Inflammatory macrophage (primary cell): Measurements from ENCODE around the gene SYVN1.
"Not testable (repeated sequence)": the region's sequence is repeated elsewhere in the genome, so short reads cannot be mapped to it uniquely, and the experiment has no call there.

ENCODE experiments used
- DNase-seq, 2 donors: peaks; one replicate each; pipeline ENCODE4 v3.0.0-alpha.2; 2020 to 2022
- total RNA-seq, 18 experiments: gene quantifications; one replicate each; lab custom pipeline; 2026; ENCODE audit warnings: mixed read lengths in 6 of 18, inconsistent platforms in 2 of 18; lab: John Stamatoyannopoulos, UW

SYVN1 gene
- total RNA-seq, result 5.7 to 45.5 (median 21.6) reads per million in 18 experiments

- peak; percentile 89 to 95 for DNase-seq
These were observed at the start of gene SYVN1 for GRCh38 chr11:65134240-65134951. Gene SYVN1 (minus strand): TSS chr11:65134519. CDS start chr11:65133601, 918 bp downstream.

DNA sequence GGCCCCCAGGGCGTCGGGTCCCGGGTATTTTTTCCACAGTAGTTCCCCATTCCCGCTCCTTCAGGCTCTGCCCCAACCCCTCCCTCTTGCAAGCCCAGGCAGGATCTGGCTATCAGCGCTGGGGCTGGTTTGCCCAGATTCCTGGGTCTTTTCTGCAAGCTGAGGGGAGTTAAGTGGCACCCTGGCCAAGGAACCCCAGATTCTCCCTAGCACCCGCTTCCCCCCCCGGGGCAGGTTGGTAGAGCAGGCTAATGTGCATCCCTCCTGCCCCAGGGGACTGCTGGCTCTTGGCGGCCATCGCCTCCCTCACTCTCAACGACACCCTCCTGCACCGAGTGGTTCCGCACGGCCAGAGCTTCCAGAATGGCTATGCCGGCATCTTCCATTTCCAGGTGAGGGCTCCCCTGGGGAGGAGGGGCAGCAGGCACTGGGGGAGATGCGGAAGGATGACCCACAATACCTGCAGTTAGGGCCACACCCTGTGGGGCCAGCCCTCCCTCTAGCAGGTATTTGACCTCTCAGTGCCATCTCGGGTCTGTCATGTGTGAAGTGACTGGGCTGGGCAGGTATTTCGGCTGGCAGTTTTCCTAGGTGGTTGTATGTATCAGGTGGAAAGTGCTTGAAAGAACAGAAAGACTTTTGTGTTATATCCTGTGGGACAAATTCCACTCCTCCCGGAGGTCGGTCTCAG, 49.0 kb upstream of the SYVN1 start:
- DNase-seq, result no peak

DNA sequence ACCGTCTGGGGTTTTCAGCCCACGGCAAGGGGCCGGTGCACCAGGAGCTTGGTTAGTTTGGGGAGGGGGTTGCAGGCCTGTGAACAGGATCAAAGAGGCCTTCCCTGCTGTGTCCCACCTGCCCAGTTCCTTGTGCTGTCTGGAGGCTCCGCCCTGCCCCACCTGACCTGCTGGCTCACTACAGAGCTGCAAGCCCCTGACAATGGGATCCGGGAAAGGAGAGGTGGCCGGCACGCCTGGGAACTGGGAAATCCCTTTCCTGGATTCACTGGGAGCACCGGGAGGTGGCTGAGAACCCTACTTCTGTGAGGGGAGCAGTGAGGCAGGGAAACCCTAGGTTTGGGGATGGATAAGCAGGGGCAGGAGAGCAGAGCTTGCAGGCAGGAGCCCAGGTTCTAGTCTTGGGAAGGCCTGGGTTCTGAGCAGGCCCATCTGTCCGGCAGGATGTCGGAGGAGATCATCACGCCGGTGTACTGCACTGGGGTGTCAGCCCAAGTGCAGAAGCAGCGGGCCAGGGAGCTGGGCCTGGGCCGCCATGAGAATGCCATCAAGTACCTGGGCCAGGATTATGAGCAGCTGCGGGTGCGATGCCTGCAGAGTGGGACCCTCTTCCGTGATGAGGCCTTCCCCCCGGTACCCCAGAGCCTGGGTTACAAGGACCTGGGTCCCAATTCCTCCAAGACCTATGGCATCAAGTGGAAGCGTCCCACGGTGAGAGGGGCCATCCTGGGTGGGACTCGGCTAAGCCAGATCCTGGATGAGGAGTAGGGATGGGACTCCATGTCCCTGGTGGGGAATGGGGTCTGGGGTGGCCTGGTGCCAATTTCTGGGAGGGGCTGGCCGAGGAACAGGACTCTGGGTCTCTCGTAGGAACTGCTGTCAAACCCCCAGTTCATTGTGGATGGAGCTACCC, 48.2 kb upstream of the SYVN1 start:
- peak in 1 of 2 donors; percentile 7 for DNase-seq

DNA sequence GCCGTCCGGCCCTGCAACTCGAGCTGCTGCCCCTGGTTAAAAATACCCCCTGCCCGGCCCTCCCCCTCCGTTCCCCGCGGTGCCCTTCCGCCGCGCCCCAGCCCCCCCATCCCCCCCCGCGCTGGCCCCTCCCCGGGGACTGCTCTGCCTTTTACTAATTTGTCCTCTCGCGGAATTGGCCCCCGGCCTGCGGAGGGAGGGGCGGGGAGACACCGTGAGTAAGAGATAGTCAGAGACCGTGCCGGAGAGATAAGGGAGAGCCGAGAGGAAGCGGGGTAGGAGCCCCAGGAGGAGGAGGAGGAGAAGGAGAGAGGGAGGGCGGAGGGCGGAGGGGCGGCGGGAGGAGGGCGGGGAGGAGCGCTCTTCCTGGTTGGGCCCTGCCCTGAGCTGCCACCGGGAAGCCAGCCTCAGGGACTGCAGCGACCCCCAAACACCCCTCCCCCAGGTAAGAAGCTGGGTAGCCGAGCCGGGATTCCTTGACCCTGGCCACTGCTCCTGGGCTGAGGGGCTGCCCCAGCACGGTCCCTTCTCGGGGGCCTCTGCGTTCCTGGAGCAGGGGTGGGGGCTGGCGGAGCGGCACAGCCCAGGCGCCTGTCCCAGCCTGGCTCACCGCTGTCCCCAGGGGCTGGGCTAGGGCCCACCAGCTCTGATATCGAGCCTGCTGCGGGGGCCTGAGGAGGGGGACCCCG, 47.4 kb upstream of the SYVN1 start, which contains the start of gene CAPN1:
Gene CAPN1, plus strand, starts transcription at position 360 of the 689 bp plus-strand sequence. CDS start 774 bp downstream, outside the sequence.
- DNase-seq, result peak; percentile 40 to 54

- peak; percentile 51 to 52 for DNase-seq
These were observed 46.7 kb upstream of the SYVN1 start for GRCh38 chr11:65180877-65181568.

- DNase-seq, result not testable (repeated sequence)
These were observed 40.3 kb upstream of the SYVN1 start for GRCh38 chr11:65174571-65175010.

DNA sequence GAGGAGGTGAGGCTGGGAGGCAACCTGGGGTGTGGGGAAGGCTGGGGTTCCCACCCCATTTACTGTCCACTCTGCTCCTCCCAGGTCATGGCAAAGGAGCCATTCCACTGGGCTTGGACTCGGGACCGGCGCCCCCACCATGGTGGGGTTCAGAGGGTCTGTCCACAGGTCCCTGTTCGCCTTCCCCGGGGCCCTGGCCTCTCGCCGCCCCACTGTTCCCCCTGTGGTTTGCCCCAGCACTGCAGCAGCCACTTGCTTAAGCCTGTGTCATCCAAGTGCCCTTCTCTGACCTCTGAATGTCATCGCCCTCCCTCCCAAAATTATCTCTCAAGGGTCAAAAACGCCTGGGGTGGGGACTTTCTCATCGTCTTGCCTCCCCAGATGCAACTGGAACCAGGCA, 38.3 kb upstream of the SYVN1 start:
- DNase-seq, result no peak

GRCh38 chr11:65170058-65170534, 35.8 kb upstream of the SYVN1 start, which contains the start of gene SPDYC:
Gene SPDYC (plus strand): TSS chr11:65170233. CDS start chr11:65171358, 1,125 bp downstream.
- no peak for DNase-seq

DNA sequence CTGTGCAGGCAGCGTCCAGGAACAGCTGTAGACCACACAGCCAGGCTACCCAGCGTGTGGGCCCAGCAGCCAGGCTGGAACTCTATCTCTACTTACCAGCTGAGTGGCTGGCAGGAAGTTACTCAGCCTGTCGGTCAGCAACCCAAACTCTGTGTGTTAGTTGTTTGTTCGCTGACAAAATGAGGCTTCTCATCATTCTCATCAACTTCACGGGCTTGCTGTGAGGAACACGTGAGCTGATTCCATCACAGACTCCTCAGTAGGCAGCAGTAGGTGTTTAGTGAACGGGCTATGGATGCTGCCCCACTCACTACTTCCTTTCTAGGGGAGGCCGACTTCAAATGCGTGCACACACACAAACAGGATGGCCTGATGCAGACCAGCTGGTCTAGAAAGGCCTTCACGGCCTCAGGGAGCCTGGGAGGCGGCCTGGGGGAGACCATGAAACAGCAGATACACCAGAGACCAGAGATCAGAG, 34.9 kb upstream of the SYVN1 start:
- DNase-seq, result peak in 1 of 2 donors; percentile 15

GRCh38 chr11:65167656-65168055, 33.3 kb upstream of the SYVN1 start:
- DNase-seq, result no peak

DNA sequence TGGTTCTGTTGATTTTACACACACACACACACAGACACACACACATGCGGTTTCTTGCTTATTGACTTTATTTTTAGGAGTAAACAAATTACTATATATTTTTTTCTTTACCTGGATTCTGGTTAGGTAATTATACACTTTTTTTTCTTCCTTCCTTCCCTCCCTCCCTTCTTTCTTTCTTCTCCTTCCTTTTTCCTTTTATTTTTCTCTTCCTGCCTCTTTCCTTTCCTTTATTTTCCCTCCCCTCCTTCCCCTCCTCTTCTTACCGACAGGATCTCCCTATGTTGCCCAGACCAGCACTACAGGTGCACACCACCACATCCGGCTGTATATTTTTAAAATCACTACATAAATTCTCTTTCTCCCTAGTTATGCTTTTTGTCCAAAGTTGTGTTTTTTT, 32.6 kb upstream of the SYVN1 start:
- no peak for DNase-seq

GRCh38 chr11:65165410-65166317, 31.3 kb upstream of the SYVN1 start:
- no peak for DNase-seq

- no peak for DNase-seq
These were observed 29.4 kb upstream of the SYVN1 start for GRCh38 chr11:65163684-65164083.

DNA sequence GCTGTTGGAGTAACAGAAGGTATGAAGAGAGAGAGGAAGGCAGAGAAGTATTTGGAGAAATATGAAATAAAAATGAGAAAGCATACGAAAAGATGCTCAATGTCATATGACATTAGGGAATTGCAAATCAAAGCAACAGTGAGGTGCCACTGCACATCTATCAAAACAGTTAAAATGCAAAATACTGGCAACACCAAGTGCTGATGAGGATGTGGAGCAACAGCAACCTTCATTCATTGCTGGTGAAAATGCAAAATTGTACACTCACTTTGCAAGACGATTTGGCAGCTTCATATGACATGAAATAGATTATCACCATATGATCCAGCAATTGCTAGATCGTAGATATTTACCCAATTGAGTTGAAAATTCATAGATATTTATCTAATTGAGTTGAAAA, 26.3 kb upstream of the SYVN1 start:
- no peak for DNase-seq

- no peak for DNase-seq
These were observed 24.7 kb upstream of the SYVN1 start for GRCh38 chr11:65159012-65159411.

- DNase-seq, result peak; percentile 65 to 73
These were observed 23.0 kb upstream of the SYVN1 start for GRCh38 chr11:65157336-65157735.

GRCh38 chr11:65156926-65157325, 22.6 kb upstream of the SYVN1 start:
- DNase-seq, result no peak

DNA sequence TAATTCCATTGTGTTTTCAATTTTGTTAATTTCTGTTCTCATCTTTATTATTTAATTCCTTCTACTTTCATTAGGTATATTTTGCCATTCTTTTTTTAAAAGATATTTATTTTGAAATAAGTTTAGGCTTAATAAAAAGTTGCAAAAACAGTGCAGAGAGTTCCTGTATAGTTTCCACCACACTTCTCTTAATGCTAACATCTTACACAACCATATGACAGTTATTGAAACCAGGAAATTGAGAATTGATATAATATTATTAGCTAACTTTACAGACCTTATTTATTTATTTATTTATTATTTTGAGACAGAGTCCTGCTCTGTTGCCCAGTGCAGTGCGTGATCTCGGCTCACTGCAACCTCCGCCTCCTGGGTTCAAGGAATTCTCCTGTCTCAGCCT, 21.9 kb upstream of the SYVN1 start:
- peak in 1 of 2 donors; percentile 67 for DNase-seq

DNA sequence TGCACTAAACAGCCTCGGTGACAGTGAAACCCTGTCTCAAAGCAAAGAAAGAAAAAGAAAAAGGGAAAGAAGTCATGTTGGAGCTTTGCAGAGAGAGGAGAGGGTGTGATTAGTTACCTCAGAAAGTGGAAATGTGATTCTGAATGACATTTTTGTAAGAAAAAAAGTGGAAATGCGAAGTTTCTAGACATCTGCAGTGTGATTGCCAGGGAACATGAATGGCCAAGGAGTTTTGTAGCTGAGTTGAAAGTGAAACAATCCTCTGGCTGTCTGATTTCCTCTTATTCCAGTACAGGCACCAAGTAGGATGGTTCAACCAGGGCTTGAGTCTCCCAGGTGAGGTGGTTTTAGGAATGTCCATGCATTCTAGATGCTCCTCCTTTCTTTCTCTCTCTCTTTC, 17.8 kb upstream of the SYVN1 start:
- DNase-seq, result peak; percentile 35 to 36

DNA sequence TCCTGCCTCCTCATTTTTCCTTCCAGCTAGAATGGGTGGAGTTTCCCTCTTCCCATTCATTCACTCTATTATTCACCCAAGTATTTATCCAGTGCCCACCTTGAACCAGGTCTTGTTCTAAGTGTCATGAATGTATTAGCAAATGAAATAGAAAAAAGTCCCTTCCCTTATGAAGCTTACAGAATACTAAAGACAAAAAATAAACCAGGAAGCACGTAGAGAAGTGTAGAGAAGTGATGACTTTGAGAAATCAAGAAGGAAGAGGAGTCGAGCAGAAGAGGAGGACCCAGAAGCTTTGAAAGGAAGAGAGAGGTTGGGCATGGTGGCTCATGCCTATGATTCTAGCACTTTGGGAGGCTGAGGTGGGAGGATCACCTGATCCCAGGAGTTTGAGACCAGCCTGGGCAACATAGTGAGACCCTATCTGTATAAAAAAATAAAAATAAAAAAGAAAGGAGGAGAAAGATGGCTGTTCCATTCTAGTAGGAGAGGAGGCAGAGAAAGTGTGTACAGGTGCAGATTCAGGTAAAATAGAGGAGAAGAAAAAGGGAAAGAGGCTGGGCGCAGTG, 17.1 kb upstream of the SYVN1 start:
- DNase-seq, result peak; percentile 24 to 49
